Measurements from ENCODE around the gene FST. TPM values are rescaled to one million over a fixed set of nuclear protein-coding genes. Genes with fewer than 3 reads are reported as not detected.

Gene FST
- total and polyA plus RNA-seq, 2 of the 8 experiments (the other 6 are each of a cell fraction or from before 2014, with no cell fraction given): 16.6 to 17.5 TPM

DNA sequence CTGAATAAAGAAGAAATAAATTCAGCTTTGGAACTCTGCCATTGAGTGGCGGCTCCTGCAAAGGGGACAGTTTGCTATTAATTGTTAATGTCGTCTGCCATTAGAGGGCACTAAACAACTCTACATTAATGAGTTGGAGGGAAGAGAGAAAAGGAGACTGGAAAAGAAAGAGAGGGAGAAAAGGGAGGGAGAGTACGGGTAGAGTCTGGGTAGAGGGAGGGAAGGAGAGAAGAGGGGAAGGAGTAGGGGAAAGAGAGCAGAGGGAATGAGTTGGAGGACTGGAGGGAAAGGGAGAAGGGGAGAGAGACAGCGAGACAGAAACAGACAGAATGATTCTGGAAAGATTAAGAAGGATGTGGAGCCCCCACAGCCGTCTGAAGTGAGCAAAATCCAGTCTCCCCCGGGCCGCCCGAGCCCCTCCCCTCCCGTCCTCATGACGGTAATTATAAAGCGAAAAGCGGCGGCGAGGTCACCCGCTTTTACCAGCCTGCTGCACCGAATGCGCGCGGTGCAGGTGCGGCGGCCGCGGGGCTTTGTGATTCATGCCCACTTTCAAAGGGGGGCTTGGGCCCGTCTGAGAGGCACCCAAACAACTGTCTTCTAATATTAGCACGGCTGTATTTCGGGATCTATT, 1.9 kb upstream of the FST start (continued):
- TF ChIP-seq CHD7 (IDR thresholded peaks at IDR 0.05; ENCODE audit: insufficient replicate concordance, low read length) (peak; percentile 69), EP300 (IDR thresholded peaks at IDR 0.05; ENCODE audit: borderline replicate concordance in 1 of 2, low read depth in 2 of 2, low read length in 2 of 2) (no peak), KDM4A (IDR thresholded peaks at IDR 0.05; ENCODE audit: low read depth, low read length, severe bottlenecking) (peak; percentile 36), CHD2 (IDR thresholded peaks at IDR 0.05; ENCODE audit: low read length) (peak; percentile 17; the same call in 1 of the 2 replicates), SP4 (IDR thresholded peaks at IDR 0.05; ENCODE audit: low read length) (0 out of 2 replicates have a peak, but pooled peaks have one; percentile 41), KDM1A (IDR thresholded peaks at IDR 0.05; ENCODE audit: borderline replicate concordance, low read length) (peak; percentile 63; the same call in 1 of the 2 replicates)
- TF ChIP-seq, protein P1, sequence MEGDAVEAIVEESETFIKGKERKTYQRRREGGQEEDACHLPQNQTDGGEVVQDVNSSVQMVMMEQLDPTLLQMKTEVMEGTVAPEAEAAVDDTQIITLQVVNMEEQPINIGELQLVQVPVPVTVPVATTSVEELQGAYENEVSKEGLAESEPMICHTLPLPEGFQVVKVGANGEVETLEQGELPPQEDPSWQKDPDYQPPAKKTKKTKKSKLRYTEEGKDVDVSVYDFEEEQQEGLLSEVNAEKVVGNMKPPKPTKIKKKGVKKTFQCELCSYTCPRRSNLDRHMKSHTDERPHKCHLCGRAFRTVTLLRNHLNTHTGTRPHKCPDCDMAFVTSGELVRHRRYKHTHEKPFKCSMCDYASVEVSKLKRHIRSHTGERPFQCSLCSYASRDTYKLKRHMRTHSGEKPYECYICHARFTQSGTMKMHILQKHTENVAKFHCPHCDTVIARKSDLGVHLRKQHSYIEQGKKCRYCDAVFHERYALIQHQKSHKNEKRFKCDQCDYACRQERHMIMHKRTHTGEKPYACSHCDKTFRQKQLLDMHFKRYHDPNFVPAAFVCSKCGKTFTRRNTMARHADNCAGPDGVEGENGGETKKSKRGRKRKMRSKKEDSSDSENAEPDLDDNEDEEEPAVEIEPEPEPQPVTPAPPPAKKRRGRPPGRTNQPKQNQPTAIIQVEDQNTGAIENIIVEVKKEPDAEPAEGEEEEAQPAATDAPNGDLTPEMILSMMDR (IDR thresholded peaks at IDR 0.05; ENCODE audit: control extremely low read depth in 1 of 3, insufficient read depth in 1 of 3, low read depth in 1 of 3, low read length in 3 of 3): peak in 2 of 3 experiments; percentile 41 to 49; a peak in 2 of 4 replicates
